Activated naive CD8-positive, alpha-beta T cell (primary cell): ENCODE data around the gene CEMP1.

Source experiments
- H3K27ac Mint-ChIP-seq: one replicate; pipeline ENCODE4 v1.8.0; 2021; ENCODE audit warnings: mixed read lengths
- H3K27me3 Mint-ChIP-seq: one replicate; pipeline ENCODE4 v1.8.0; 2021; ENCODE audit warnings: mixed read lengths
- H3K36me3 Mint-ChIP-seq: one replicate; pipeline ENCODE4 v1.8.0; 2021; ENCODE audit warnings: mixed read lengths
- H3K4me1 Mint-ChIP-seq: one replicate; pipeline ENCODE4 v1.8.0; 2021; ENCODE audit warnings: low read depth, mixed read lengths
- H3K4me3 Mint-ChIP-seq: one replicate; pipeline ENCODE4 v1.8.0; 2021; ENCODE audit warnings: mild to moderate bottlenecking, mixed read lengths
- H3K9me3 Mint-ChIP-seq: one replicate; pipeline ENCODE4 v1.8.0; 2021; ENCODE audit warnings: low read depth, mixed read lengths

CEMP1 gene

DNA sequence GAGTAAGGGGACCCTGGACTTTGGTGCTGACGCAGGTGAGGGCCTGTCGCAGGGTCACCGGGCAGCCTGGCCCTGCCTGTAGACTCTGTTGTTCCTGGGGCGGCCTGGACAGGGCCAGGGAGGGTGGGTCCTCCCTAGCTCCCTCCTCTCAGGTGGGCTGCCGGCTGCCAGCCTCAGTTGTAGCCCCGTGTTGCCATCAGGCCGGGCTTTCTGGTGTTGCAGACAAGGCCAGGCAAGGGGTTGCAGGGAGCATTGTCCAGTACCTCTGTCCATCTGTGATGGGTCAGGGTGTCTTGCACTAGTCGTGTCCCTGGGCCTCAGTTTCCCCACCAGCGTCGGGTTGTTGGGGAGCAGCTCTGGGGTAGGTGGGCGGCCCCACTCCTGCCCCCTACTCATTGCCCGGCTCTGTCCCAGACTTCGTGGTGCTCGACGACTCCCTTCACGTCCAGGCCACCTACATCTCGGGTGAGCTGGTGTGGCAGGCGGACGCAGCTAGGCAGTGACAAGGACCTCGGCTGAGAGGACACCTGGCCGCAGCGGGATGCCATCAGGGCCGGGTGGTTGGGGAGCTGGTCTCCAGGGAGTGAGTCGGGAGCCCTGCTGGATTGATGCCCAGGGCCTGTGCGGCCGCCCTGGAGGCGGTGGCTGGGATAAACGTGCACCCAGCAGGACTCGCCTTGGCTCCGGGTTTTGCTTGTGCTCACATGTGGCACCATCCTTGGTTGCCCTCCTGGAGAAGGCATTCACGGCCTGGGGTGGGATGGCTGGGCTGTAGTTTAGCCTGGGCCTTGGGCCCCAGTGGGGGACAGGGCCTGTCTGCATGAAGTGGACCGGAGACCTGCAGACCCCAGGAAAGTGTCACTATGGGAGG lies 1.9 kb downstream of the CEMP1 start:
- Mint-ChIP-seq H3K4me3 (no peak overlapping the region), H3K27ac (no peak overlapping the region), H3K9me3 (no peaks in the 10 kb centered on the region), H3K4me1 (peaks cover 12% of the 10 kb centered on the region), H3K36me3 (no peaks in the 10 kb centered on the region), H3K27me3 (no peaks in the 10 kb centered on the region)

DNA sequence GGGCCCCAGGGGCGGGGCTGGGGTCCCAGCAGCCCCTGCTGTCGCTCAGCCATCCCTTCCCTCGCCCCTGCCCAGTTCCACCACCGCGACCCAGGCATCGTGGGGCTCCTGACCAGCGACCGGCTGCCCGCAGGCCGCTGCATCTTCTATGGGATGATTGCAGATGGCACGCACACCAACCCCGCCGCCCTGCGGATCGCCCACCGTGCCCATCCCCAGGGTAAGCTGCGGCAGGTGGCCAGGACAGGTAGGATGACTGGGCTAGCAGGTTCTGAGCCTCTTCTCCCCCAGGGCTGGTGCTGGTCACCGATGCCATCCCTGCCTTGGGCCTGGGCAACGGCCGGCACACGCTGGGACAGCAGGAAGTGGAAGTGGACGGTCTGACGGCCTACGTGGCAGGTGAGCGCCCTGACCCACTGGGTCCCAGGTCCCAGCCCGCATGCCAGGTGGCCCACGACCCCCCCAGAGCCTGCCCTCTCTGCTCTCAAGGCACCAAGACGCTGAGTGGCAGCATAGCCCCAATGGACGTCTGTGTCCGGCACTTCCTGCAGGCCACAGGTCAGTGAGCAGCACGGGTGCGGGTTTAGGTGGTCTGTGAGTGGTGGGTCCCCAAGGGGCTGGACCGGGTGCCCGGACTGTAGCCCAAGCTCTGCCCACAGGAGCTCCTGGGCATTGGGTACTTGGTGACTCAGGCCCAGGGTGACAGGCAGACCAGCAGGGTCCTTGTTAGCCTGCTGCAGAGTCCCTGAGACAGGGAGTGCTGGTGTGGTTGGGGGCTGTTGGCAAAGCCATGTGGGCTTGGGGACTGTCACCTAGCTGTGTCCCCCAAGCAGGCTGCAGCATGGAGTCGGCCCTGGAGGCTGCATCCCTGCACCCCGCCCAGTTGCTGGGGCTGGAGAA lies 2.8 kb downstream of the CEMP1 start:
- H3K36me3 Mint-ChIP-seq, result no peaks in the 10 kb centered on the region
- H3K4me3 Mint-ChIP-seq, result no peak overlapping the region

DNA sequence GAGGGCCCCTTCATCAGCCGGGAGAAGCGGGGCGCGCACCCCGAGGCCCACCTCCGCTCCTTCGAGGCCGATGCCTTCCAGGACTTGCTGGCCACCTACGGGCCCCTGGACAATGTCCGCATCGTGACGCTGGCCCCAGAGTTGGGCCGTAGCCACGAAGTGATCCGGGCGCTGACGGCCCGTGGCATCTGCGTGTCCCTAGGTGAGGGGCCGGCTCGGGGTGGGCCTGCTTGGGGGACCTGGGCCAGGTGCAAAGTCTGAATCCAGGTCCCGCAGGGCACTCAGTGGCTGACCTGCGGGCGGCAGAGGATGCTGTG lies 3.5 kb downstream of the CEMP1 start:
- H3K4me1 Mint-ChIP-seq, result peaks cover 11% of the 10 kb centered on the region
- H3K27me3 Mint-ChIP-seq, result no peaks in the 10 kb centered on the region
- no peaks in the 10 kb centered on the region for H3K36me3 Mint-ChIP-seq
- no peak overlapping the region for H3K27ac Mint-ChIP-seq
- no peaks in the 10 kb centered on the region for H3K9me3 Mint-ChIP-seq
- H3K4me3 Mint-ChIP-seq, result no peak overlapping the region

More for the DNA sequence above, 2.8 kb downstream of the CEMP1 start:
- Mint-ChIP-seq H3K27me3 (no peaks in the 10 kb centered on the region), H3K9me3 (no peaks in the 10 kb centered on the region), H3K27ac (no peak overlapping the region), H3K4me1 (peaks cover 13% of the 10 kb centered on the region)

DNA sequence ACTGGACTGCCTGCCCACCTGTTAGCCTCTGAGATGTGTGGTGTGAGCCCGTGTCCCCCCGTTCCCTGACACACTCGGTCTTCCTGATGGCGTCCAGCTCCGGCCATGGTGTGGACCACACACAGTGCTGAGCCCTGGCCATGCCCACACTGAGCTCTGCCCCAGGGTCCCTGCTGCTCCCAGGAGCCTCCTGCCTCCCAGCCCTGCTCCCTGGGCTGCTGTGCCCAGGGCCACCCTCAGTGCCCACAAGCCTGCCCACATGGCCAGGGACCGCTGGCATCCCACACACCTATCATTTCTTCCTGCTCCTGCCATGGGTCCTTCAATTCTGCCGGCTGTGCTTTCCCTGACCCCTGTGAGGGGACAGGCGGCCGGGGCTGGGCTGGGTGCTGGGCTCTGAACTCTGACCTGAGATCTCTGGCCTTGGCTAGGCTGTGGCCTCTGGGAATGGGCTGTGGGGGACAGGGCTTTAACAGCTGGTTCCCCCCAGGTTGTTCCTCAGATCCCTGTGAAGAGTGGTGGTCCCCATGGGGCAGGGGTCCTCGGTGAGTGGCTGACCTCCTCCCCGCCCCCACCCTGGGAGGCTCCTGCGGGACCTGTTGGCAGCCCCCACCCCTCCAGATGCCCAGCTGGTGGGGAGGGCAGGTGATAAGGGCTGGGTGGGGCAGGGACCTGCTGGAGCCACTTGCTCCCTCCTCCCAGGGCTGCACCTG lies 4.0 kb downstream of the CEMP1 start:
- H3K36me3 Mint-ChIP-seq, result no peaks in the 10 kb centered on the region
- H3K27me3 Mint-ChIP-seq, result no peaks in the 10 kb centered on the region
- H3K4me1 Mint-ChIP-seq, result peaks cover 9% of the 10 kb centered on the region
- H3K27ac Mint-ChIP-seq, result no peak overlapping the region
- H3K4me3 Mint-ChIP-seq, result no peak overlapping the region
- H3K9me3 Mint-ChIP-seq, result no peaks in the 10 kb centered on the region

DNA sequence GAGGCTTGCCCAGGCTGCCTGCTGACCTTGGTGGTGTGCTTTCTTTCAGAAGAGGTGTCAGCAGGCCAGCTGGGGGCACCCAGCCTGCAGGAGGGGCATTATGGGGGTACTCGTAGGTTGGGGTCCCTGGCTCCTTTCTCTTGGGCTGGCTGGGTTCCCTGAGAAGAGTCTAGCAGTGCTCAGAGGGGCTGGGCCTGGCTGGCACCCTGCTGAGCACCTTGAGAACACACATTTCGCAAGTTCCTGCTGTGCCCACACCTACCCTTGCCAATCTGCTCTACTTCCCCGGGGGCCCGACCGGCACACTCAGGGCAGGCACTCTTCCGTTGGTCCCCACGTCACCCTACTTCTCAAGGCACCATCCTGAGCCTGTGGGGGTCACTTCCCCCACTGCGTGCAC lies 5.1 kb downstream of the CEMP1 start:
- no peak overlapping the region for H3K27ac Mint-ChIP-seq
- H3K4me1 Mint-ChIP-seq, result peaks cover 10% of the 10 kb centered on the region
- no peaks in the 10 kb centered on the region for H3K9me3 Mint-ChIP-seq
- H3K27me3 Mint-ChIP-seq, result no peaks in the 10 kb centered on the region
- no peak overlapping the region for H3K4me3 Mint-ChIP-seq
- no peaks in the 10 kb centered on the region for H3K36me3 Mint-ChIP-seq

DNA sequence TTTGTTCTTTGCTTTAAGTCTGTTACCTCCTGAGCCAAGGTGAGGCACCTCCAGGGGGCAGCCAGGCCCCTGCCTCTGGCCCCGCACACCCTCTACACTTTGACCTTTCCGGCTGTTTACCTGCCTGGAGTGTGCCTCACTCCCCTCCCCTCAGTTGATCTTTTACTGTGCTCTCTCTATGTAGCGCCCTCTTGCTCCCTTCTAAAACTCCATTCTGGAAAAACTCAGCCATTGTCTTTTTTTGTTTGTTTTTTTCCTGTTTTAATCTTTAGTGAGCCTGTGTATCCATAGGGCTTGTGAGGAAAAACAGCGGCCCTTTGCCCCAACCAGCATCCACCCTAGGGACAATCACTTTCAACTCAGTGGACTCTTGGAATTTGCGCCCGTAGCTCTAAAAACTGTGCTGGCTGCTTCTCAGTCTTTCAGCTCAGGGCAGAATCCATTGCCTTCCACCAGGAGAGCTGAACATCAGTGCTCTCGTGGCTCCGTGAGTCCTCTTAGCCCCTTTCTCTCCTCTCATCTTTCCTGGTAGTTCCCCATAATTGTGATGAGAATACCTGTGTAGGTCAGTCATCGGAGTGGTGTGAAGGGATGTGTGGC lies 6.8 kb downstream of the CEMP1 start:
- no peaks in the 10 kb centered on the region for H3K9me3 Mint-ChIP-seq
- H3K27me3 Mint-ChIP-seq, result no peaks in the 10 kb centered on the region
- no peaks in the 10 kb centered on the region for H3K36me3 Mint-ChIP-seq
- peak overlapping the region; percentile 34 for H3K27ac Mint-ChIP-seq
- no peak overlapping the region for H3K4me3 Mint-ChIP-seq
- peaks cover 16% of the 10 kb centered on the region for H3K4me1 Mint-ChIP-seq

DNA sequence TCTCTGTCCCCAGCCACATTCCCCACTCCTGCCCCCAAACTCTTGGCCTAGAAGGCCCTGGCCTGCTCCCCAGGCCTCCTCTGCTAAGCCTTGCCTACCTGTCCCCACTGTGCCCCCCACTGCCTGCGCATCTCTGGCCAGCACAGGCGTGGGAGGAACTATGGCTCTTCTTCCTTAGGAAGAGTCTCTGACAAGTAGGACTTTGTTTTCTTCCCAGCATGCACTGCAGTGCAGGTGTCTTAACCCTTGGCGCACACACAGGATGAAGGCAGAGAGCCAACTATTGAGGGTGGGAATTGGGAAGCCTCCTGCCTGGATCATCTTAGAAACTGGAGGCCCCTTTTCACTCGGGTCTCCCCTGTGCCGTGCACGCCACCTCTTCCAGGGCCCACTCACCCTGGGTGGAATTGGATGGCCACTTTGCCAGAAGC lies 7.4 kb downstream of the CEMP1 start:
- Mint-ChIP-seq H3K27ac (no peak overlapping the region), H3K4me1 (peaks cover 20% of the 10 kb centered on the region), H3K9me3 (no peaks in the 10 kb centered on the region), H3K4me3 (no peak overlapping the region), H3K36me3 (no peaks in the 10 kb centered on the region), H3K27me3 (no peaks in the 10 kb centered on the region)

DNA sequence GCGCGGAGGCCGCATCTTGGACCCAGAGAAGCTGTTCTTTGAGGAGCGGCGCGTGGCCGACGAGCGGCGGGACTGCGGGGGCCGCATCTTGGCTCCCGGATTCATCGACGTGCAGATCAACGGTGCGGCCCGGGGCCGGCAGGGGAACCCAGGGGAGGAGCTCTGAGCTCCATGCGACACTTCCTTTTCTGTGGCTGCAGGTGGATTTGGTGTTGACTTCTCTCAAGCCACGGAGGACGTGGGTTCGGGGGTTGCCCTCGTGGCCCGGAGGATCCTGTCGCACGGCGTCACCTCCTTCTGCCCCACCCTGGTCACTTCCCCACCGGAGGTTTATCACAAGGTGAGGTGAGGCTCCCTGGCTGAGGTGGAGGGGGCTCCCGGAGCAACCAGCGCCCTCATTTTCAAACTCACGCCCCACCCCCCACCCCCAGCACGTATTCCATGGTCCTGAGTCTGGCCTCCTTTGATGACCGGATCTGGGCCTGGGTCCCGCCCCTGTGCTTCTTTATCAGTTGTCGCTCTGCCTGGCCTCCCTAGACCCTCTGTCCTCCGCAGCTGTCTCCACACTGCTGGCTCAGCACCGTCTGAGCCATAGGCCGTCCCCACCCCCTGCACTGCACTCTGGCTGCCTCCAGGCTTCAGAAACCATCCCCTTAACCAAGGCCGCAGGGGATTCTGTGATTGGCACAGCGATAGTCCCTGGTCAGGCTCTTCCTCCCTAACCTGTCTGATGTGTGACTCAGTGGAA lies 10.2 kb downstream of the CEMP1 start:
- Mint-ChIP-seq H3K27ac (peak overlapping the region; percentile 93), H3K9me3 (no peaks in the 10 kb centered on the region), H3K4me3 (peak overlapping the region; percentile 90), H3K36me3 (no peaks in the 10 kb centered on the region), H3K27me3 (no peaks in the 10 kb centered on the region), H3K4me1 (peaks cover 43% of the 10 kb centered on the region)

DNA sequence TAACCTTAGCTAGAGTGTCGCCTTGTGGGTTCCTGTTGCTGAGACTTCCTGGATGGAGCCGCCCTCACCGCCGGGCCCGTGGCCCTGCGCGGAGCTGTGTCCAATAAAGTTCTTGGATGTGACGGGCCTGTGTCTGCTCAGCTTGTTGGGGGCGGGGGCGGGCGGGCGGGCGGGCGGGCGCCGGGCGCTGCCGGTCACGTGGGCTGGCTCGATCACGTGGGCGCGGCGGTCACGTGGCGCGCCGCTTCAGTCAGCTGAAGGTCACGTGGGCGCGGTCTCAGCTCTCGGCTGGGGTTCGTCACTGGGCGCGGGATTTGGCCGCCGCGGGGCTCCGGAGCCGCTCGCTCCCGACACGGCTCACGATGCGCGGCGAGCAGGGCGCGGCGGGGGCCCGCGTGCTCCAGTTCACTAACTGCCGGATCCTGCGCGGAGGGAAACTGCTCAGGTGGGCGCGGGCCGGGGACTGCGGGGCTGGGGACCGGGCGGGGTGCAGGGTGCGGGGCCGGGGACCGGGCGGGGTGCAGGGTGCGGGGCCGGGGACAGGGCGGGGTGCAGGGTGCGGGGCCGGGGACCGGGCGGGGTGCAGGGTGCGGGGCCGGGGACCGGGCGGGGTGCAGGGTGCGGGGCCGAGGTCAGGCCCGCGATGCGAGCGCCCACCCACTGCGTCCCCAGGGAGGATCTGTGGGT lies 11.0 kb downstream of the CEMP1 start, which contains the start of gene AMDHD2:
TSS of gene AMDHD2 (plus strand) at position 275 of the 687 bp plus-strand sequence. CDS start at position 363, 88 bp downstream.
- H3K27ac Mint-ChIP-seq, result peak within 1 kb of the TSS; percentile 93
- no peaks in the 10 kb centered on the region for H3K9me3 Mint-ChIP-seq
- H3K4me3 Mint-ChIP-seq, result peak within 1 kb of the TSS; percentile 90
- H3K27me3 Mint-ChIP-seq, result no peaks in the 10 kb centered on the region
- no peaks in the 10 kb centered on the region for H3K36me3 Mint-ChIP-seq
- H3K4me1 Mint-ChIP-seq, result peaks cover 50% of the 10 kb centered on the region

DNA sequence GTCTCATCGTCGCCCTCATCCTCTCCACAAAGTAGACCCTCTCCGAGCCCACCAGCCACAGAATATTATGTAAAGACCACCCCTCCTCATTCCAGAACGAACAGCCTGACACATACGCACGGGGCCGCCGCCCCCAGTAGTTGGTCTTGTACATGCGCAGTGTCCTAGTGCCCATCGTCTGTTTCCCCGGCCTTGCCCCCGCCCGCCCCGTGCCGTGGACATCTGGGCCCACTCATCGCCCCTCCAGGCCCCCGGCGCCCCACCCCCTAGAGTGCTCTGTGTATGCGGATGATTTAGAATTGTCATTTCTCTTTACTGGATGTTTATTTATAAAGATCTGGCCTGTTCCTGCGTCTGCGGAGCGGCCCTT lies 11.5 kb downstream of the CEMP1 start:
- Mint-ChIP-seq H3K36me3 (no peaks in the 10 kb centered on the region), H3K4me1 (peaks cover 53% of the 10 kb centered on the region), H3K9me3 (no peaks in the 10 kb centered on the region), H3K4me3 (peak overlapping the region; percentile 81), H3K27me3 (no peaks in the 10 kb centered on the region), H3K27ac (peak overlapping the region; percentile 91)

DNA sequence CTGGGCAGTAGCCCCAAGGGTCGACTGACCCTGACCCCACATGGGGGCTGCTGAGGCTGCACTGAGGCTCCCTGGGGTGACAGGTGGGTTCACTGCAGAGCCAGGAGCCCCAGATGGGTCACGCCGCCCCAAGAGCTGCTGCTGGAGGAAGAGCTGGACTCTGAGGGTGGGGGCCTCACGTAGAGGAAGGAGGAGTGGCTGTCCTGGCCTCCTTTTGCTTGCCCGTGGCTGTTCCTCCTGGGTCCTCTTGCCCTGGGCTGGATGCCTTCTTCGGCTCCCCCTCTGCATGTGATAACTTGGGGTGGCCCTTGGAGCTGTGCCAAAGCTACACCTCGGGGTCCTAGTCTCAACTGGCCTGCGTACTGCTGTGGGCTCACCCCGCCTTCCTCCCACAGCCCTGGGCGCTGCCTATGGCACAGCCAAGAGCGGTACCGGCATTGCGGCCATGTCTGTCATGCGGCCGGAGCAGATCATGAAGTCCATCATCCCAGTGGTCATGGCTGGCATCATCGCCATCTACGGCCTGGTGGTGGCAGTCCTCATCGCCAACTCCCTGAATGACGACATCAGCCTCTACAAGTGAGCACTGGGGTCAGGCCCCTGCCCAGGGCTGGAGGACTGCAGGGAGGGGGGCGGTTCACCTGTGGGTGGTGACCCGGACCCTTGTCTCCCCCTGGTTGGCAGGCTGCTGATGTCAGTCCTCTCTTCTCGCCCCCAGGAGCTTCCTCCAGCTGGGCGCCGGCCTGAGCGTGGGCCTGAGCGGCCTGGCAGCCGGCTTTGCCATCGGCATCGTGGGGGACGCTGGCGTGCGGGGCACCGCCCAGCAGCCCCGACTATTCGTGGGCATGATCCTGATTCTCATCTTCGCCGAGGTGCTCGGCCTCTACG lies 12.1 kb downstream of the CEMP1 start:
- H3K4me1 Mint-ChIP-seq, result peaks cover 53% of the 10 kb centered on the region
- H3K27me3 Mint-ChIP-seq, result no peaks in the 10 kb centered on the region
- H3K4me3 Mint-ChIP-seq, result peak overlapping the region; percentile 81
- H3K9me3 Mint-ChIP-seq, result no peaks in the 10 kb centered on the region
- no peaks in the 10 kb centered on the region for H3K36me3 Mint-ChIP-seq
- H3K27ac Mint-ChIP-seq, result peak overlapping the region; percentile 91

DNA sequence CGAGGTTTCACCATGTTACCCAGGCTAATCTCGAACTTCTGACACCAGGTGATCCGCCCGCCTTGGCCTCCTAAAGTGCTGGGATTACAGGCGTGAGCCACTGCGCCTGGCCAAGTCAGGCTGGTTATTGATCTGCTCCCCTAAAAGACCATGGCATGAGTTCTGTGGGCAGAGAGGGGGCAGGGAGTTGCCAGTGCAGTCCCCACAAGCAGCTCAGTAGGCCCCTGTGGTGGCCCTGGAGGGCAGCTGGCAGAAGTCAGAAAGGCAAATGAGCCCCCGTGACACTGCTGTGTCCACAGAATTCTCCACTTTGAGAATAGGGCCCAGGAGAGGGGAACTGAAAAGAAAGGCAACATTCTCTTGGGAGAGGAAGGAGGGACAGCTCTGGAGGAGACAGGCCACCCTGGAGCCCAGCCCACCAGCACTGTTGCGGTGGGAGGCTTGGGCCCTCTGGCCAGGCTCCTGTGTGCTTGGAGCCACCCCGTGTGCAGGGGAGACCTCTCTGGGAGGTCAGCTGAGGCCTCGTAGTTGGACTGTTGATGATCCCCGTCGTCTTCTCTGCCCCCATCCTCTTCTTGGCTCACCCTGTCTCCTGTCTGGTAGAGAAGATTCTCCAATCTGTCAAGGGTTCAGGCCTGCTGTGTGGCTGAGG lies 13.1 kb downstream of the CEMP1 start:
- H3K4me3 Mint-ChIP-seq, result no peak overlapping the region
- no peaks in the 10 kb centered on the region for H3K9me3 Mint-ChIP-seq
- peak overlapping the region; percentile 16 for H3K27ac Mint-ChIP-seq
- no peaks in the 10 kb centered on the region for H3K36me3 Mint-ChIP-seq
- H3K4me1 Mint-ChIP-seq, result peaks cover 52% of the 10 kb centered on the region
- H3K27me3 Mint-ChIP-seq, result no peaks in the 10 kb centered on the region
